ENCODE data around the gene MRPS2.
"Not testable (repeated sequence)": the region's sequence is repeated elsewhere in the genome, so short reads cannot be mapped to it uniquely, and the experiment has no call there.

Gene MRPS2

DNA sequence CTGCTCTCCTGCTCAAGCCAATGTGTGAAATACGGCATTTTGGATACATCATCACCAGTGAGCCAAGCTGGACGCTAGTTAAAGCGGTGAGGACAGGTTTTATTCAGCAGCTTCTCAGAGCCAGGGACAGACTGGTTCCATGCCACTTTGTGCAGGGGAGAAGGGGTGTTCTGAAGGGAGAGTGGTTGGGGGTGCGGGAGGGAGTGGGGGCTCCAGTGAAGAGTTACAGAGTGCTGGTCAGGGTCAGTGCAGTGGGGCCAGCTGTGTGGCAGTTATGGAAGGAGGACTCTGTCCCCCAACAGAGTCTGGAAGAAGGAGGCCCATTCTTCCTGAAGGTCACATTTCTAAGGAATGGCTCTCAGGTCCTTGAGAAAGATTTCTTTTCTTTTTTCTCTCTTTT lies 34.3 kb downstream of the MRPS2 start:
- DNase-seq: not testable (repeated sequence)

DNA sequence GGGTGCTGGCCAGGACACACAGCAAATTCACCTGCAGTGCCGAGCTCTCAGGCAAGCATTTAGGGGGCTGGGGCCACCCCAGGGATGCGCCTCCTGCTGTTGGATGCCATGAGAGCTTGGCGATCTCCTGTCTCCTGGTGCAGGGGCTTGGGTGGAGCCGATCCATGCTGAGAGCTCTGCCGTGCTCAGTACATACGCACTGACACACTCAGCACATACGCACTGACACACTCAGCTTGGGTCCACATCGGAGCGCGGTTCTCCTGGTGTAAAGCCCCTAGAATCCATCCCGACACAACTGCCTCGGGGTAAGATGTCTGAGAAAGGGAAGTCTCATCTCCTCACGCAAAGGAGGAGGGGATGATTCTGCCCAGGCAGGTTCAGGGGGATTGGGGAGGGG lies 35.1 kb downstream of the MRPS2 start:
- peak; percentile 15 for DNase-seq

DNA sequence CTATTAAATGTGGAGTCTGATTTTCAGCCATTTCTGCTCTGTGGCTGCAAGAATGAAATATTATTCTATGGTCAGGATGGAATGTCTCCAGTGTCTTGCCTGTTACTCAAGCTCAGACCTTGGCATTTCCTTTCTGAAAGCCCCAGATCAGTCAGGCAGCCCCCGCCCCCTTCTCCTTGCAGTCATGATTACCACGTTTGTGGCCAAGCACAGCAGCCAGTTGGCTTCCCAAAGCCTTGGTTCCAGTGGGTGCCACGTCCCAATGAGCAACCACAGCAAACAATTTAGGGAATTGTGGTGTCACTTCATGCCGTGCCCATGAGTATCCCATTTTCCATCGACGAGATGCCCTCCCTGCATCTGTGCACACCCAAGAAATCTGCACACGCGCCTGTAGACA lies 35.7 kb downstream of the MRPS2 start:
- DNase-seq: peak; percentile 45

DNA sequence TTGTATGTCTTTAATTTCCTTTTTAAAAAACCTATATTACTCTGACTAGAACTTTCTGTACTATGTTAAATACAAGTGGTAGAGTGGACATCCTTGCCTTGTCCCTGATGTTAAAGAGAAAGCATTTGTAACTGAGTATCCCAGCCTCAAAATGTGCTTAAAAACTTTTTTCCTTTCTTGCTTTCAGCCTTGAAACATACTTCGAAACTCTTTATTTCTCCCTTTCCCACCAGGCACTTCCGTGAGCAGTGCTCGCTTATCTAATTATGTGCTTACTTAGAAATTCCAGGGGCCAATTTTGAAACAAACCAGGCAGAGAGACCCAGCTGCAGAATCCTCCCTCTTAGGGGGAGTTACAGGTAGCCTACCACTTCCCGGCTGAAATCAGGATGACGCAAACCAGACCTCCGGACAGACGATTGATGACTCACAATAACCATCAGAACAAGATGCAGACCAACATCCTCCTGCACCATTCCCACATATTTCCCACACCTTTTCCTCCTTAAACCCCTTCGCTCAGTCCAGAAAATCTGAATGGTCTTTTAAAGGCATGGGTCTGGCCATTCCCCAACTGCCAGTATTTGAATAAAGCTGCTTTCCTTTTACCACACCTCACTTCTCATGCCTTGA lies 42.9 kb downstream of the MRPS2 start:
- peak; percentile 94 for DNase-seq

DNA sequence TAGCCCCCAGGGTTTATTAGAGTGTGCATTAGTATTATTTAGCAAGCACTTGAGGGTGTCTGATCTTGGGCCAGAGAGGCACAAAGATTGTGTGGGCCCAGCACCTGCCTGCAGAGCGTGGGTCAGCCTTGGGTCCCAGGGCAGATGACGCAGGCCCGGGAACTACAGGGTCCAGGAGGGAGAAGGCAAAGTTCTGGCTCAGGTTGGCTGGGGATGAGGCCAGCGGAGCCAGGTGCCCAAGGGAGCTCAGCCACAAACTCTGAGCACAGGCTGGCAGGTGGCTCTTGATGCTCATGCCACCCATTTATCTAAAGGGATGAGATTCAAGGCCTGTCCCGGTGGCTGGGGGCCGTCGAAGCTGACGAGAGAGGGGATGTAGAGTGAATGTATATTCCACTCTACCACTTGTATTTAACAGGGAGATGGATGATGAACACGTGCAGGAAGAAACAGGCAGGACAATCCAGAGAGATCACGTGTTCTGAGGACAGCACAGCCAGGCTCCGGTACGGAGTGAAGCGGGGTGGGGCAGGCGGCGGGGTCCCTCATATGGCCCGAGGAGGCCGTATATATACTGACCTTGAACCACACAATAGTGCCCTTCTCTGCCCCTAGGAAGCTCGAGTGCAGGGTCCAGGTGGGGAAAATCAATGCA lies 44.6 kb downstream of the MRPS2 start:
- DNase-seq: peak; percentile 32

DNA sequence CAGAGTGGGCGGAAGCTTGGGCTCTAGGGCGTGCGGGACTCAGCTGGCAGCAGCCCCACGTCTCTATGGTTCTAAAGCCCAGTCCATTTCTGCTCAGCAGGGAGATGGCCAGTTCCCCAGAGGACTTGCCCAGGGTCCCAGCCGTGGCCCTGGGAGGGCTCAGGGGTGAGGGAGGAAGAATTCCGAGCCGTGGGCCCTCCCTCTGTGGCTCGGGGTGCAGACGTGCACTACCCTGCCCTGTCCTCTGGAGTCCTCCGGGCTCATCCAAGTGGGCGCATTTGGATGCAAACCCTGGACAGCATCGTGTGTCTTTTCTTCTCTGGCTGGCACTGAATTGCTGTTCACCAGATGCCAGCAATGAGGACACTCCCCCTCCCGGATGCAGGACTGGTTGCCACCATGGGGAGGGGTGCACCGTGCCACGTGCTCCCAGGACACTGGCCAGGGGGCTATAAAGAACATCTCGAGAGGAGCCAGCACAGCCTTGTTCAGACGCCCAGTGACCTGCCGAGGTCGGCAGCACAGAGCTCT lies 45.2 kb downstream of the MRPS2 start, which contains the start of gene OBP2A:
TSS of gene OBP2A (plus strand) at position 481 of the 531 bp plus-strand sequence. CDS start 55 bp downstream, outside the sequence.
- DNase-seq: peak; percentile 44

DNA sequence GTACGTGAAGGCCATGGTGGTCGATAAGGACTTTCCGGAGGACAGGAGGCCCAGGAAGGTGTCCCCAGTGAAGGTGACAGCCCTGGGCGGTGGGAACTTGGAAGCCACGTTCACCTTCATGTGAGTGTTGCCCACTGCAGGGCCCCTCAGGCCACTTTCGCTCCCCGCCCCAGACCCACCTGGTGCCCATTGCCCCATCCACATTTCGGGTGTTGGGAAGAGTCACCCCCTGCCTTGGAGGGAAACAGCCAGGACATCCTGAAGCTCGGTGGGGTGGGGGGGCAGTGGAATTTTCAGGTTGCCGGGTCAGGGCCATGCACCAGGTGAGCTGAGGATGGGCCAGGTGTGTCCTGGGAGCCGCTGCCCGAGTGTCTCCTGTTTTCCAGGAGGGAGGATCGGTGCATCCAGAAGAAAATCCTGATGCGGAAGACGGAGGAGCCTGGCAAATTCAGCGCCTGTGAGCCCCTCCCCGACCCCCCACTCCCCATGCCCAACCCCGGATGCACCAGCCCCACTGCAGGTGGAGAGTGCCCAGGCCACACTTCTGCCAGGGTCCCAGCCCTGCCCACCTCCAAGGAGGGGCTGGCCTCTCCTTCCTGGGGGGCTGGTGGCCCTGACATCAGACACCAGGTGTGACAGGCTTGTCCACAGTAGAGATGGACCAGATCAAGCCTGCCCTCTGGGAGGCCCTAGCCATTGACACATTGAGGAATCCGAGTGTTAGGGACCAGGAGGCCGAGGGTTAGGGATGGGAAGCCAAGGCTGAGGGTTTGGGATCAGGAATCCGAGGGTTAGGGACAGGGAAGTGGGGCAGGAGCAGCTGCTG lies 46.5 kb downstream of the MRPS2 start:
- DNase-seq: peak; percentile 42

DNA sequence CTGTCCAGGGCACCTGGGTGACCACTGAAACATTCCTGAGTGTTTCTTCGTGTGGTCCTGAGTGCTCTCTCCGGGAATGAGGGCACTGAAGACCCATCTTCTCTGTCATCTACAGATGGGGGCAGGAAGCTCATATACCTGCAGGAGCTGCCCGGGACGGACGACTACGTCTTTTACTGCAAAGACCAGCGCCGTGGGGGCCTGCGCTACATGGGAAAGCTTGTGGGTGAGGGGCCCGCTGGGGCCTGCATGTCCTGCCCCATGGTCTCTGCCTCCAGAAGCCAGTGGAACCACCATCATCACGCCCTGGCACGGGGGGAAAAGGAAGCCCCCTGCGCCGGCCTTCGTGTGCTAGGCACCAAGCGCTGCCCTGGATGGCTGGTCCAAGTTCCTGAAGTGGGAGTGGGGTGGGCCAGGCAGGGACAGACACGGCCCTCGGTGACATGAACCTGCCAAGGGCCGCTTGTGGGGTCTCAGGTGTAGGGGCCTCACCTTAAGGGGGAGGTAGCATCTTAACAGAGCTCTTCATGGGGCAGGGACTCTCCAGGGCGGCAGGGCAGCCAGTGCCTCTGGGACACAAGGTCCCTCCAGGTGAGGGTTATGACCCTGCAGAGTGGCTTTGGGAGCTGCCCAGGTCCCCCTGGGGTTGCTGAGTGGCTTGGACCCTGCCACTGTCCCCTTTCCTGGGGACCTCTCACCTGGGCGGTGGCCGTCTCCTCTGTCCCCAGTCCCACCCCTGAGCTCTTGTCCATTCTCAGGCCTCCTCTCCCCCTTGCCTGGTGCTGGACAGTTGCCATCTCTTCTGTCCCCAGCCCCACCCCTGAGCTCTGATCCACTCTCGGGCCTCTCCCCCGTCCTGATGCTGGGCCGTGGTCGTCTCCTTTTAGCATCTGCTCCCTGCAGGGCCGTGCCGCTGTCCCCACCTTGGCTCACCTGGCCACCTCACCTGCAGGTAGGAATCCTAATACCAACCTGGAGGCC lies 47.6 kb downstream of the MRPS2 start:
- peak; percentile 41 for DNase-seq

DNA sequence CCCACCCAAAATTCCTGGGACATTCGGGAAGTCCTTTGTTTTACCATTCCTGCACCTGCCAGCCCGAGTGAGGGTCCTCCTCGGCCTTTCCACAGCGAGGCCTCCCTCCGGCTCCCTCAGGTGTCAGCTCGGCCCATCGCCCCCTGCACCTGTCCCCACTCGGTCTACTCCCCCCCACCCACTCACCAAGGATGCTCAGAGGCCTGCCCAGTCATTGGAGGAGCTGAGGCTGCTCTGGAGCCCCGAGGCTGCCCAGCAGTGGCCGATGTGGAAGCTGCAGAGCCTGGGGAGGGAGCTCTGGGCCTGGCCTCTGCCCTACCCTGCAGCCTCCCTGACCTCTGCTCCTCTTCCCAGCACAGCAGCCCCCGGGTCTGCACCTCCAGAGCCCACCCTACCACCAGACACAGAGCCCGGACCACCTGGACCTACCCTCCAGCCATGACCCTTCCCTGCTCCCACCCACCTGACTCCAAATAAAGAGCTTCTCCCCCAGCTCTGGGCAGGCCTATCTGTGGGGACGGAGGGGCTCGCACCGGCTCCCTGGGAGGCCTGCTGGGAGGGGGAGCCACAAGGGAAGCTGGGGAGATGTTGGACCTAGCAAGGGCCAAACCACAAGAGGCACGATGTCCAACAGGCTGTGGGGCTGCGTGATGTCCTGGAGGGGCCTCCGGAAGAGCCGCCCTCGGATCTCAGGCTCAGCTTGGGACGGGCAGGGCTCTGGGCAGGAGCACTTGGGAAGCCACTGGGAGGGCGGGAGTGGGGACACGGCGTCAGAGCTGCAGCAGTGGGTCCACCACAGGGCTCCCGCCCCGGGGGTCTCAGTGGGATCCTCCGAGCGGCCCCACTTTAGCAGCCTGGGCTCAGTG lies 49.2 kb downstream of the MRPS2 start:
- peak; percentile 50 for DNase-seq

DNA sequence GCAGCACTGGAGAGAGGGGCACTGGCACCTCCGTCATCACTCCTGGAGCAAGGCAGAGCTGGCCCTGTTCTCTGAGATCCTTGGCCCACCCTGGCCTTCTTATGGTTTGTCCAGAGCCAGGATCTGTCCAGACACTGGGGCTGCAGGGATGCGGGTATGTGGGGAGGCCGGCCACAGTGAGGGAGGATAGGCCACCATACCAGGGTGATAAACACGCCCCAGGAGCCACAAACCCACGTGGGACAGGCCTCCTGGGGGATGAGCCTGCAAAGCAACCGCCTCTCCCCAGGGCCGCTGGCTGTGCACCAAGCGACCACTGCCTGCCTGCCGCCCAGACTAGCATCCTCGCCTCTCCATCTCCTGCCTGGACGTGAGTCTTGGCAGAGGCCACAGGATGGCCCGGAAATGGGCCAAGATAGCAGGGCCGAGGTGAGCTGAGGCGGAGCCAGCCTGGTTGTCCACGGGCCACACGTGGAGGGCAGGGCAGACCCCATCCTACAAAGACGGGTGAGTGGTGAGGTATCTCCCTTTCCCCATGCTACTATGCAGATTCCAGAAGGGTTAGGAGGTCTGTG lies 49.9 kb downstream of the MRPS2 start:
- no peak for DNase-seq

DNA sequence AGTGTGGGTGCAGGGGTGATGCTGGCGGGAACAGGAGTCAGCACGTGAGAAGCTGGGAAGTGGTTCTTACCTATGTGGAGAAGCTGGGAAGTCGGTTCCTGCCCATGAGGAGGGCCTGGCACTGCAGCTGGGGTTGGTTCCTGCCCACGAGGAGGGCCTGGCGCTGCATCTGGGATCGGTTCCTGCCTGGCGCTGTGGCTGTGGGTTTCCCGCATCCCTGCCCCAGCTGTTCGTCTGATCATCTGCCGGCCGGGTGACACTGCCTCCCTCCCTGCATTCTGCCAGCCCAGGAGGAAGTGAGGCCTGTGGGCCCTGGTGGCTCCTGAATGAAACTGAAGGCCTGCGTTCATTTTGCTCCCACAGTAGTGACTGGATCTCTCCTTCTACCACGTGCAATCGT lies 50.5 kb downstream of the MRPS2 start:
- DNase-seq: peak; percentile 49

DNA sequence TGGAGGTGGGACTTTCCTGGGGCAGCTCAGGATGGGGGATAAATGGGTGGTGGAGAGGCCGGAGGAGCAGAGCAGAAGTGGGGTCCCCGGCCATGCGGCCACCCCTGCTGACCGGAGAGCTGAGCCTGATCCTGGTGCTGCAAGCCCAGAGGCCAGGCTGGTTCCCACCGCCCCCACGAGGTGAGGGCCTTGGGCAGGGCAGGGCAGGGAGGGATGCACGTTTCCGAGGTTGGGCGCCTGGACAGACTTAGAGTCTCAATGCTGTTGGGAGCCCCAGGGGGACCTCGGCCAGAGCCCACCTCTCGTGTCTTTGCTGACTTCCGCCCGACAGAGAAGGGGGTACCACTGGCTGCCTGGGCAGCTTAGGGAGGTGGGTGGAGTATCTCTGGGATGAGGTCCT lies 51.0 kb downstream of the MRPS2 start:
- no peak for DNase-seq

DNA sequence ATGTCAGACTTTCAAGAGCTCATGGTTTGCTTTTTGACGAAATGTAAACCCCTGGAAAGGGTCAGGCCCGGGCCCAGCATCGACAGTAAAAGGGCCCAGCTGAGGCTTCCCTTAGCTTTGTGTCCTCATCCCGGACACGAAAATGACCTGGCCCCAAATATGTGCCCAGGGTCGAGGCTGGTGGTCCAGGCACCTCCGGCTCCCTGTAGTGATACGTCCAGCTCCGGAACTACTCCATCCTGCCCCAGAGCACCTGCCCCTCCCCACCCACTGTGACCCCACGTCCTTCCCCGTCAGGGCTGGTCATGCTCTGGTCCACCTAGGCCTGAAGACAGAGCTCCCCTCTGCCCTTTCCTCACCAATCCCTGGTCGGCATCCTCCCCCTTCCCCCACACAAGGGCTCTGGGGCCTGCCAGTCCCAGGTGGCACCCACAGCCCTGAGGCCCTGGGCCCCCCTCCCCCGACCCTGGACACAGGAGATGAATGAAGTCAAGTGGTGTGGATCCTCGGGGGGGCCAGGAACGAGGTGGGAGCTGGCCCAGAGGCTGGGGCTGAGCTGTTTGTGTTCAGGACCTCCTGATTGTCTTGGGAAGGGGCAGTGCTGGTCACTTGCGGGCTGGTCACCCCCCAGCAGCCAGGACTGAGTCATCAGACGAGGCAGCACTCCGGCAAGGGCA lies 51.7 kb downstream of the MRPS2 start:
- peak; percentile 38 for DNase-seq

DNA sequence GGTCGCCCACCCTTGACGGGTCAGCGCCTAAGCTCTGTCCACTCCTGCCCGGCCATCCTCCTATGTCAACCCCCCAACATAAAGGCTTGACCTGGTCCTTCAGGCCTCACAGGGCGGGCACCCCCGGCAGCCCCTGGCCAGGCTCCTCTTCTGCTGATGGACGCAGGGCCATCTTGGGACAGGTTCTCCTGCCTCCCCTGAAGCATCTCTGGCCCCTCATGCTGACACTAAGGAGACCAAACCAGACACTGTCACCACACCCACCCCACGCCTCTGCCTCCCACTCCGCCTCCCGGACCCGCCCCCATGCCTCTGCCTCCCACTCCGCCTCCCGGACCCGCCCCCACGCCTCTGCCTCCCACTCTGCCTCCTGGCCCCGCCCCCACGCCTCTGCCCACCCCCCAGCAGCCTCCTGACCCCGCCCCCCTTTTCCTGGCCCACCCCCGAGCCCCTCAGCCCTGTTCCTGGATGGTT lies 52.3 kb downstream of the MRPS2 start:
- DNase-seq: peak; percentile 50

Data from islet precursor cell (in vitro differentiated cells).